GM12878 (cell line): ENCODE measurements around the gene IGLL1. TPM values are rescaled to one million over a fixed set of nuclear protein-coding genes. Genes with fewer than 3 reads are reported as not detected.

Experiments used
- ATAC-seq: fragments of 200-7000 bp; cut with Tn5 transposase; 3 replicates; pipeline ENCODE4 v1.9.1; 2020; ENCODE audit warnings: mild to moderate bottlenecking, moderate library complexity
- BruUV-seq: library from RNA; stranded (reverse); fragments of 400-500 nt; replicated peaks from 2 replicates; lab custom pipeline; 2021; lab: Mats Ljungman, UMichigan
- CTCF ChIA-PET: fragments of 300-600 bp; sonication (Branson Sonifier 250); formaldehyde crosslinking; extraction: SDS; loops from one replicate; lab custom pipeline; 2021; ENCODE audit warnings: inconsistent platforms; lab: Yijun Ruan, JAX
- POLR2A ChIA-PET: fragments of 350-600 bp; formaldehyde crosslinking; extraction: SDS; loops from one replicate; lab custom pipeline; 2021; ENCODE audit warnings: inconsistent platforms; lab: Charles Lee
- RAD21 ChIA-PET: fragments of 300-600 bp; sonication (Branson Sonifier 250); formaldehyde crosslinking; loops from one replicate; lab custom pipeline; 2023; ENCODE audit warnings: antibody characterized with exemption; ENCODE audit not compliant: unreplicated experiment; lab: Charles Lee
- SMC1A ChIA-PET: fragments of 300-600 bp; sonication (Branson Sonifier 250); formaldehyde crosslinking; loops from one replicate; lab custom pipeline; 2023; ENCODE audit not compliant: unreplicated experiment, uncharacterized antibody; lab: Charles Lee
- DNase-seq: peaks from one replicate; pipeline ENCODE4 v3.0.0-alpha.2; 2011; ENCODE audit warnings: low read depth, low spot score
- FAIRE-seq: peaks from 3 replicates; lab custom pipeline; 2011; peaks lifted over from hg19 to GRCh38; lab: Jason Lieb, UNC
- H2AFZ ChIP-seq: 2 replicates; pipeline ENCODE4 v1.6.0; 2011; ENCODE audit warnings: low read depth, low read length, control low read depth; ENCODE audit not compliant: control insufficient read depth
- H3K27ac ChIP-seq: 2 replicates; pipeline ENCODE4 v1.5.1; 2011; ENCODE audit warnings: control low read depth; ENCODE audit not compliant: control insufficient read depth, insufficient read depth
- H3K27me3 ChIP-seq, 2 experiments: replicated peaks in 1 of 2; 2 replicates each; pipeline versions ENCODE4 v1.6.0 to v1.6.1; 2011; ENCODE audit warnings: low read length in 1 of 2; ENCODE audit not compliant: control insufficient read depth in 2 of 2, insufficient read depth in 2 of 2
- H3K36me3 ChIP-seq, 2 experiments: 2 replicates each; pipeline ENCODE4 v1.5.1; 2011; ENCODE audit warnings: low read length in 1 of 2; ENCODE audit not compliant: control insufficient read depth in 2 of 2, insufficient read depth in 2 of 2
- H3K4me1 ChIP-seq: 2 replicates; pipeline ENCODE4 v1.6.1; 2011; ENCODE audit warnings: mild to moderate bottlenecking, low read length, moderate library complexity, mixed read lengths; ENCODE audit not compliant: control insufficient read depth, insufficient read depth
- H3K4me2 ChIP-seq: 2 replicates; pipeline ENCODE4 v1.6.0; 2011; ENCODE audit warnings: control low read depth; ENCODE audit not compliant: control insufficient read depth, insufficient read depth
- H3K4me3 ChIP-seq: fragments of 200-600 bp; sonication (generic); 2 replicates; pipeline ENCODE4 v1.5.1; 2016
- H3K79me2 ChIP-seq: 2 replicates; pipeline ENCODE4 v1.6.0; 2011; ENCODE audit warnings: low read length; ENCODE audit not compliant: control insufficient read depth, insufficient read depth
- H3K9ac ChIP-seq: 2 replicates; pipeline ENCODE4 v1.8.0; 2011; ENCODE audit warnings: low read length, control low read depth, mixed read lengths; ENCODE audit not compliant: control insufficient read depth, insufficient read depth
- H3K9me3 ChIP-seq: replicated peaks from 3 replicates; pipeline ENCODE4 v1.5.1; 2011; ENCODE audit warnings: mild to moderate bottlenecking, low read length; ENCODE audit not compliant: control insufficient read depth, insufficient read depth
- H4K20me1 ChIP-seq: 2 replicates; pipeline ENCODE4 v1.6.0; 2011; ENCODE audit not compliant: control insufficient read depth, insufficient read depth
- CBX5 ChIP-seq: sonication (generic); IDR thresholded peaks from 2 replicates; pipeline ENCODE4 v1.6.1; 2016; ENCODE audit warnings: low read depth, moderate library complexity, mild to moderate bottlenecking, inconsistent platforms
- CEBPB ChIP-seq, 2 experiments: fragments of 150-350 bp in 1 of 2; IDR thresholded peaks; 2 replicates each; pipeline ENCODE4 v1.6.1; 2012 to 2014; ENCODE audit warnings: low read depth in 2 of 2, low read length in 2 of 2, borderline replicate concordance in 1 of 2, inconsistent platforms in 1 of 2
- CHD4 ChIP-seq: fragments of 200-600 bp; sonication (generic); IDR thresholded peaks from 2 replicates; pipeline ENCODE4 v1.6.1; 2016; ENCODE audit warnings: mild to moderate bottlenecking
- EP300 ChIP-seq, 2 experiments: fragments of 150-350 bp in 1 of 2; IDR thresholded peaks; 2 replicates each; pipeline ENCODE4 v1.6.1; 2011 to 2012; ENCODE audit warnings: low read depth in 2 of 2, low read length in 2 of 2, borderline replicate concordance in 1 of 2, improper control_type of control experiment in 1 of 2, inconsistent platforms in 1 of 2; ENCODE audit not compliant: control insufficient read depth in 1 of 2
- RAD51 ChIP-seq: fragments of 450-650 bp; IDR thresholded peaks from 2 replicates; pipeline ENCODE4 v1.6.1; 2016; ENCODE audit warnings: moderate library complexity, mild to moderate bottlenecking, inconsistent platforms
- RUNX3 ChIP-seq: IDR thresholded peaks from 2 replicates; pipeline ENCODE4 v1.6.1; 2012; ENCODE audit warnings: low read length, inconsistent platforms
- SMAD1 ChIP-seq: fragments of 450-650 bp; IDR thresholded peaks from 2 replicates; pipeline ENCODE4 v1.6.1; 2018; ENCODE audit warnings: mild to moderate bottlenecking, low read depth; ENCODE audit not compliant: partially characterized antibody
- USF2 ChIP-seq: IDR thresholded peaks from 2 replicates; pipeline ENCODE4 v1.6.1; 2011; ENCODE audit warnings: low read depth, low read length, improper control_type of control experiment, borderline replicate concordance
- YBX1 ChIP-seq: fragments of 450-650 bp; IDR thresholded peaks from 2 replicates; pipeline ENCODE4 v1.6.1; 2016; ENCODE audit warnings: antibody characterized with exemption
- ZBTB11 ChIP-seq: fragments of 450-650 bp; formaldehyde crosslinking; IDR thresholded peaks from 2 replicates; pipeline ENCODE4 v1.5.0; 2022; ENCODE audit warnings: mild to moderate bottlenecking, missing genetic modification characterization
- WGBS: methylation state at CpG from one replicate; pipeline ENCODE4 v1.1.6; 2016; ENCODE audit warnings: low lambda C conversion rate; ENCODE audit not compliant: insufficient replicate concordance, insufficient coverage; ENCODE audit errors: missing lambda C conversion rate; 5-methylcytosine and 5-hydroxymethylcytosine counted together
- in situ Hi-C: fragments of 300-500 bp; cut with MboI; formaldehyde crosslinking; loops from 9 replicates; pipeline ENCODE4 v1.14.3; 2018; ENCODE audit warnings: mixed read lengths
- intact Hi-C: fragments of 100-400 bp; cut with micrococcal nuclease; formaldehyde crosslinking; loops from one replicate; pipeline ENCODE4 v1.14.2; 2022; ENCODE audit not compliant: unreplicated experiment
- polyA plus RNA-seq, 11 experiments: library from polyadenylated mRNA; depleted of rRNA in 4 of 11; unstranded in 6 of 11; stranded (reverse) in 5 of 11; fragments of >200 nt; fragmentation: Nextera tagmentation in 4 of 11; fragmentation: Illumina TruSeq in 1 of 11; extraction: Ambion mirVana in 4 of 11; extraction: Trizol in 1 of 11; gene quantifications; 1 replicate in 1 of 11; 2 replicates in 10 of 11; pipeline versions ENCODE4 v1.2.1 to v1.2.3, GENCODE V29; 2011 to 2016; ENCODE audit warnings: inconsistent platforms in 2 of 11, missing spikeins in 2 of 11, low read depth in 1 of 11
- total RNA-seq, 4 experiments: library from RNA; depleted of rRNA in 3 of 4; stranded (reverse); fragments of >200 nt in 3 of 4; fragmentation: Illumina TruSeq in 1 of 4; extraction: Trizol in 1 of 4; gene quantifications; 2 replicates each; pipeline versions ENCODE4 v1.2.1 to v1.2.3, GENCODE V29; 2013 to 2021

The IGLL1 gene
- total and polyA plus RNA-seq, 10 of the 15 experiments (the other 5 are each of a cell fraction or from before 2014, with no cell fraction given) = not detected

- Histone ChIP-seq H4K20me1 (no peaks in the 10 kb centered on the region), H3K27ac (no peak overlapping the region), H3K9me3 (no peaks in the 10 kb centered on the region), H3K4me3 (no peak overlapping the region), H3K4me1 (no peaks in the 10 kb centered on the region), H3K36me3 (no peaks in the 10 kb centered on the region), H3K4me2 (no peak overlapping the region), H2AFZ (no peak overlapping the region), H3K79me2 (no peaks in the 10 kb centered on the region)
- ATAC-seq (no peak), DNase-seq (no peak), FAIRE-seq (no peak)
- intact Hi-C loops = no loop called here
- BruUV-seq = no TSS peak
- RAD21 ChIA-PET = no interaction called here
- in situ Hi-C loops = loop anchor here (10.0 kb wide), 1 partner anchor 1836 kb away; no protein-coding TSS in a partner anchor
- 57% methylated on average over 9 of the region's 9 CpGs for WGBS
- SMC1A ChIA-PET = no interaction called here
- CTCF ChIA-PET = no interaction called here
- TF ChIP-seq USF2 = no peak
- no peak for TF ChIP-seq CEBPB (IDR thresholded peaks at IDR 0.05; ENCODE audit: borderline replicate concordance in 1 of 2, low read depth in 2 of 2, low read length in 2 of 2)
- TF ChIP-seq SMAD1 = no peak
- no peak for TF ChIP-seq RUNX3
- TF ChIP-seq CBX5 = no peak
- TF ChIP-seq EP300 (IDR thresholded peaks at IDR 0.05; ENCODE audit: borderline replicate concordance in 1 of 2, control insufficient read depth in 1 of 2, low read depth in 2 of 2, low read length in 2 of 2) = no peak
- no peak for TF ChIP-seq RAD51
- no peak for TF ChIP-seq CHD4
- no peak for TF ChIP-seq ZBTB11 (CRISPR knock-in tag)
- no peak for TF ChIP-seq YBX1
- TF ChIP-seq, all 136 proteins: peak for 0
- Histone ChIP-seq H3K27me3 (no peaks in the 10 kb centered on the region), H3K9ac (no peak overlapping the region)
- POLR2A ChIA-PET = no interaction called here
Observed at GRCh38 chr22:23598805-23599518, 18.9 kb upstream of the IGLL1 start.
